ENCODE measurements around the gene MYCBPAP.

The MYCBPAP gene

GRCh38 chr17:50481648-50482047 lies 26.6 kb upstream of the MYCBPAP start:
- no peak overlapping the region for H3K4me3 ChIP-seq (ENCODE audit: low read length)
- no peak overlapping the region for H3K9ac ChIP-seq (ENCODE audit: low read depth, low read length)
- no peaks in the 10 kb centered on the region for H3K27me3 ChIP-seq (ENCODE audit: control insufficient read depth, insufficient read depth, low read length)
- H3K4me2 ChIP-seq (ENCODE audit: low read length), result no peak overlapping the region
- H3K4me1 ChIP-seq (ENCODE audit: control insufficient read depth, insufficient read depth, low read length), result peaks cover 21% of the 10 kb centered on the region
- peaks cover 28% of the 10 kb centered on the region for H3K36me3 ChIP-seq (ENCODE audit: insufficient read depth, low read length)
- H3K9me3 ChIP-seq (replicated peaks; ENCODE audit: low read length), result no peaks in the 10 kb centered on the region

GRCh38 chr17:50482110-50482509 lies 26.1 kb upstream of the MYCBPAP start:
- Histone ChIP-seq H3K36me3 (ENCODE audit: insufficient read depth, low read length) (peaks cover 28% of the 10 kb centered on the region), H3K4me3 (ENCODE audit: low read length) (no peak overlapping the region), H3K9ac (ENCODE audit: low read depth, low read length) (no peak overlapping the region), H3K4me2 (ENCODE audit: low read length) (no peak overlapping the region), H3K4me1 (ENCODE audit: control insufficient read depth, insufficient read depth, low read length) (peaks cover 21% of the 10 kb centered on the region), H3K9me3 (replicated peaks; ENCODE audit: low read length) (no peaks in the 10 kb centered on the region), H3K27me3 (ENCODE audit: control insufficient read depth, insufficient read depth, low read length) (no peaks in the 10 kb centered on the region)

- Histone ChIP-seq H3K9ac (ENCODE audit: low read depth, low read length) (peak overlapping the region; percentile 53), H3K27me3 (ENCODE audit: control insufficient read depth, insufficient read depth, low read length) (no peaks in the 10 kb centered on the region), H3K36me3 (ENCODE audit: insufficient read depth, low read length) (peaks cover 28% of the 10 kb centered on the region), H3K9me3 (replicated peaks; ENCODE audit: low read length) (no peaks in the 10 kb centered on the region), H3K4me3 (ENCODE audit: low read length) (no peak overlapping the region), H3K4me2 (ENCODE audit: low read length) (peak overlapping the region; percentile 62), H3K4me1 (ENCODE audit: control insufficient read depth, insufficient read depth, low read length) (peaks cover 21% of the 10 kb centered on the region)
Measured at GRCh38 chr17:50482516-50482915, 25.7 kb upstream of the MYCBPAP start.

- Histone ChIP-seq H3K9ac (ENCODE audit: low read depth, low read length) (peak overlapping the region; percentile 53), H3K27me3 (ENCODE audit: control insufficient read depth, insufficient read depth, low read length) (no peaks in the 10 kb centered on the region), H3K4me1 (ENCODE audit: control insufficient read depth, insufficient read depth, low read length) (peaks cover 24% of the 10 kb centered on the region), H3K9me3 (replicated peaks; ENCODE audit: low read length) (no peaks in the 10 kb centered on the region), H3K4me2 (ENCODE audit: low read length) (no peak overlapping the region), H3K36me3 (ENCODE audit: insufficient read depth, low read length) (peaks cover 28% of the 10 kb centered on the region), H3K4me3 (ENCODE audit: low read length) (no peak overlapping the region)
Measured at GRCh38 chr17:50483266-50483665, 25.0 kb upstream of the MYCBPAP start.

- Histone ChIP-seq H3K4me3 (ENCODE audit: low read length) (no peak overlapping the region), H3K9ac (ENCODE audit: low read depth, low read length) (no peak overlapping the region), H3K27me3 (ENCODE audit: control insufficient read depth, insufficient read depth, low read length) (no peaks in the 10 kb centered on the region), H3K4me2 (ENCODE audit: low read length) (no peak overlapping the region), H3K9me3 (replicated peaks; ENCODE audit: low read length) (no peaks in the 10 kb centered on the region), H3K4me1 (ENCODE audit: control insufficient read depth, insufficient read depth, low read length) (peaks cover 21% of the 10 kb centered on the region), H3K36me3 (ENCODE audit: insufficient read depth, low read length) (peaks cover 28% of the 10 kb centered on the region)
Measured at GRCh38 chr17:50484386-50485155, 23.7 kb upstream of the MYCBPAP start.

- H3K36me3 ChIP-seq (ENCODE audit: insufficient read depth, low read length), result peaks cover 23% of the 10 kb centered on the region
- no peak overlapping the region for H3K9ac ChIP-seq (ENCODE audit: low read depth, low read length)
- H3K9me3 ChIP-seq (replicated peaks; ENCODE audit: low read length), result no peaks in the 10 kb centered on the region
- H3K4me2 ChIP-seq (ENCODE audit: low read length), result no peak overlapping the region
- no peak overlapping the region for H3K4me3 ChIP-seq (ENCODE audit: low read length)
- H3K27me3 ChIP-seq (ENCODE audit: control insufficient read depth, insufficient read depth, low read length), result no peaks in the 10 kb centered on the region
- H3K4me1 ChIP-seq (ENCODE audit: control insufficient read depth, insufficient read depth, low read length), result peaks cover 15% of the 10 kb centered on the region
Measured at GRCh38 chr17:50487213-50488096, 20.8 kb upstream of the MYCBPAP start.

GRCh38 chr17:50488880-50489279 lies 19.4 kb upstream of the MYCBPAP start:
- Histone ChIP-seq H3K4me3 (ENCODE audit: low read length) (no peak overlapping the region), H3K9ac (ENCODE audit: low read depth, low read length) (no peak overlapping the region), H3K27me3 (ENCODE audit: control insufficient read depth, insufficient read depth, low read length) (peaks cover 2% of the 10 kb centered on the region), H3K4me2 (ENCODE audit: low read length) (no peak overlapping the region), H3K9me3 (replicated peaks; ENCODE audit: low read length) (no peaks in the 10 kb centered on the region), H3K36me3 (ENCODE audit: insufficient read depth, low read length) (peaks cover 19% of the 10 kb centered on the region), H3K4me1 (ENCODE audit: control insufficient read depth, insufficient read depth, low read length) (peaks cover 8% of the 10 kb centered on the region)

- Histone ChIP-seq H3K27me3 (ENCODE audit: control insufficient read depth, insufficient read depth, low read length) (peaks cover 6% of the 10 kb centered on the region), H3K4me2 (ENCODE audit: low read length) (no peak overlapping the region), H3K9ac (ENCODE audit: low read depth, low read length) (no peak overlapping the region), H3K36me3 (ENCODE audit: insufficient read depth, low read length) (no peaks in the 10 kb centered on the region), H3K9me3 (replicated peaks; ENCODE audit: low read length) (no peaks in the 10 kb centered on the region), H3K4me3 (ENCODE audit: low read length) (no peak overlapping the region), H3K4me1 (ENCODE audit: control insufficient read depth, insufficient read depth, low read length) (peaks cover 14% of the 10 kb centered on the region)
Measured at GRCh38 chr17:50491505-50491904, 16.7 kb upstream of the MYCBPAP start.

- peaks cover 6% of the 10 kb centered on the region for H3K27me3 ChIP-seq (ENCODE audit: control insufficient read depth, insufficient read depth, low read length)
Measured at GRCh38 chr17:50492214-50492613, 16.0 kb upstream of the MYCBPAP start.

GRCh38 chr17:50493744-50494143 lies 14.5 kb upstream of the MYCBPAP start:
- Histone ChIP-seq H3K9me3 (replicated peaks; ENCODE audit: low read length) (no peaks in the 10 kb centered on the region), H3K27me3 (ENCODE audit: control insufficient read depth, insufficient read depth, low read length) (peaks cover 6% of the 10 kb centered on the region), H3K4me1 (ENCODE audit: control insufficient read depth, insufficient read depth, low read length) (peaks cover 7% of the 10 kb centered on the region)

More at GRCh38 chr17:50492214-50492613, 16.0 kb upstream of the MYCBPAP start:
- Histone ChIP-seq H3K4me2 (ENCODE audit: low read length) (no peak overlapping the region), H3K36me3 (ENCODE audit: insufficient read depth, low read length) (no peaks in the 10 kb centered on the region), H3K4me1 (ENCODE audit: control insufficient read depth, insufficient read depth, low read length) (peaks cover 14% of the 10 kb centered on the region), H3K9me3 (replicated peaks; ENCODE audit: low read length) (no peaks in the 10 kb centered on the region), H3K9ac (ENCODE audit: low read depth, low read length) (no peak overlapping the region), H3K4me3 (ENCODE audit: low read length) (no peak overlapping the region)

GRCh38 chr17:50495217-50495823 lies 12.9 kb upstream of the MYCBPAP start:
- Histone ChIP-seq H3K4me2 (ENCODE audit: low read length) (no peak overlapping the region), H3K36me3 (ENCODE audit: insufficient read depth, low read length) (no peaks in the 10 kb centered on the region), H3K4me1 (ENCODE audit: control insufficient read depth, insufficient read depth, low read length) (peaks cover 7% of the 10 kb centered on the region), H3K27me3 (ENCODE audit: control insufficient read depth, insufficient read depth, low read length) (peaks cover 6% of the 10 kb centered on the region), H3K9ac (ENCODE audit: low read depth, low read length) (no peak overlapping the region), H3K9me3 (replicated peaks; ENCODE audit: low read length) (no peaks in the 10 kb centered on the region), H3K4me3 (ENCODE audit: low read length) (no peak overlapping the region)

More at GRCh38 chr17:50493744-50494143, 14.5 kb upstream of the MYCBPAP start:
- Histone ChIP-seq H3K4me3 (ENCODE audit: low read length) (no peak overlapping the region), H3K9ac (ENCODE audit: low read depth, low read length) (no peak overlapping the region), H3K36me3 (ENCODE audit: insufficient read depth, low read length) (no peaks in the 10 kb centered on the region), H3K4me2 (ENCODE audit: low read length) (no peak overlapping the region)
